HG02884 (cell line): Measurements from ENCODE around the gene PRDM10.

Source experiments
- ATAC-seq: cut with Tn5 transposase; IDR thresholded peaks from one replicate; pipeline ENCODE4 v1.9.1; 2021; ENCODE audit warnings: mild to moderate bottlenecking, moderate library complexity; ENCODE audit not compliant: unreplicated experiment

The PRDM10 gene

GRCh38 chr11:130008326-130008725 is 5.7 kb upstream of the PRDM10 start:
- no peak for ATAC-seq

GRCh38 chr11:130006929-130007328 is 4.3 kb upstream of the PRDM10 start:
- ATAC-seq = no peak

GRCh38 chr11:130003717-130004001 is 1.0 kb upstream of the PRDM10 start:
- peak; percentile 16 for ATAC-seq

GRCh38 chr11:130002846-130003716 is 446 bp upstream of the PRDM10 start:
- peak; percentile 65 for ATAC-seq

GRCh38 chr11:130001461-130002351 is 929 bp downstream of the PRDM10 start:
- peak; percentile 15 for ATAC-seq

GRCh38 chr11:130000552-130001176 is 2.0 kb downstream of the PRDM10 start:
- no peak for ATAC-seq

GRCh38 chr11:129999407-129999806 is 3.2 kb downstream of the PRDM10 start:
- no peak for ATAC-seq

GRCh38 chr11:129998905-129999304 is 3.7 kb downstream of the PRDM10 start:
- ATAC-seq = no peak

- no peak for ATAC-seq
Measured at GRCh38 chr11:129998107-129998506, 4.5 kb downstream of the PRDM10 start.

GRCh38 chr11:129997513-129997912 is 5.1 kb downstream of the PRDM10 start:
- ATAC-seq = no peak

GRCh38 chr11:129996113-129996870 is 6.3 kb downstream of the PRDM10 start:
- ATAC-seq = no peak

GRCh38 chr11:129995163-129995562 is 7.5 kb downstream of the PRDM10 start:
- ATAC-seq = no peak

GRCh38 chr11:129992161-129992944 is 10.3 kb downstream of the PRDM10 start:
- peak; percentile 56 for ATAC-seq

- no peak for ATAC-seq
Measured at GRCh38 chr11:129989149-129989813, 13.4 kb downstream of the PRDM10 start.

- ATAC-seq = no peak
Measured at GRCh38 chr11:129987950-129988349, 14.7 kb downstream of the PRDM10 start.

GRCh38 chr11:129985823-129986222 is 16.8 kb downstream of the PRDM10 start:
- ATAC-seq = no peak

- ATAC-seq = no peak
Measured at GRCh38 chr11:129980086-129980485, 22.5 kb downstream of the PRDM10 start.

GRCh38 chr11:129979046-129979605 is 23.5 kb downstream of the PRDM10 start:
- no peak for ATAC-seq

GRCh38 chr11:129978447-129978846 is 24.2 kb downstream of the PRDM10 start:
- no peak for ATAC-seq
